CD4-positive, alpha-beta T cell treated with Interleukin-21 for 1 hour (primary cell): ENCODE data around the gene AGAP1.

Source experiments
- DNase-seq: peaks from one replicate; pipeline ENCODE4 v3.0.0-alpha.2; 2020

Gene AGAP1

DNA sequence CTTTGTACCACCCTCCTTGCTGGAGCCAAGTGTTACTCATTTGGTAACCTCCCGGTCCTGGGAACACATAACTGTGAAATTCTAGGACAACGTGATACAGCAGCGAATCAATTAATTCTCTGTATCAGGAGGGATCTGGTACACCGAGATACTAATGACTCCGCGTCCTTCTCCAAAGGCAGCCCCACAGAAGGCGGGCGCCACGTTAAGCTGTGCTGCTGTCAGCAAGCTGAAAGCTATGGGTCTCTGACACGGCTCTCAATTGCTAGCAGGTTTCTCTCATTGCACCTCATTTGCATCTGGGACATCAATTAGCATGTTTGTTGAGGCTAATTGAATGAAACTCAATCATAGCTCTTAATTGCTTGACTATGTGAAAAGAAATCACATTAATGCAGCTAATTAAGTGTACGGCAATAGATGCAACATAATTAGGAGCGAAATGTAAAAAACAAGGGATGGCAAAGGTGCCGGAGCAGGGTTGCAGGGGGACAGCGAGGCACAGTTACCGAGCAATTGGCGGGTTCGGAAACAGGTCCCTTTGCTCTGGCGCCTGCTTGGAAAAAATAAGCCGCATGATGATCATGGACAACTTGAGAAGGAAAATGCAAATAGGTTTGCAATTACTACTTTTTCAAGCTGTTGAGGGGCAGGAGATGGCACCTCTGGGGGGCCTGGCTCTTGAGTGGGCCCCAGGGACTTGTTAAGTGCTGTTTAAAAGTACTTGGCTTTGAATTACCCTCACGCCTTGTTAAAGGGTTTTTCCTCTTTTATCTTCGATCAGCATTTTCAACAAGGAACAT is 410.1 kb downstream of the AGAP1 start:
- no peak for DNase-seq

DNA sequence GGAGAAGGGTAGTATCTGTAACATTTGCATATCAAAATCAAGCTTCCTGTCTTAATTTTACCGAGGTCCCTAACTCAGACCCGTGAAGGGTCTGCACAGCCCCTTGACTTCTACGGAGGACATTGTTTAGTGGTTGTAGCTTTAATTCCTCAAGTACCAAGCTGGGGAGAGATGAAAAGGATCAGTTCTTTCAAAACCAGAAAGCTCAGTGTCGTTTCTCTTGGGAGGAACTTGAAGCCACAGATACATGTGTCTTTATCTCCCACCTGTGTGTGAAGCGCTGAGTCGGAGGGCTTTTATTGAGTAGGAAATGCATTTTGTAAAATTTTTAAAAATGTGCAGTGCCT is 410.7 kb downstream of the AGAP1 start:
- no peak for DNase-seq

DNA sequence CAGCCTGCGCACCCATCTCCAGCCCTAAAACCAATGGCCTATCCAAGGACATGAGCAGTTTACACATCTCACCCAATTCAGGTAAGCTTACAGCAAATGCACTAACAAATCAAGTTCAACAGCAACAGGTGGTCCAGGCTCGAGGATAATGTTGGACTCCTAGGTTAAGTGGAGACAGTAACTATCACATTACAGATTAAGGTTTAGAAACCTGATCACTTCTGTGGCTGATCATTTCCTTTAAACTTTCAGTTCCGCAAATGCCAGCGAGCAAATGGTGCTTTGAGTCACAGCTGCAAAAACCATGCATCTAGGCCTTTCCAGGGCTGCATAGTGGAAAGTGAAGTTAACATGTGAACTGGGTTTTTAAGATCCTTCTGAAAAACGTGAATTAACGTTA is 415.0 kb downstream of the AGAP1 start:
- no peak for DNase-seq

DNA sequence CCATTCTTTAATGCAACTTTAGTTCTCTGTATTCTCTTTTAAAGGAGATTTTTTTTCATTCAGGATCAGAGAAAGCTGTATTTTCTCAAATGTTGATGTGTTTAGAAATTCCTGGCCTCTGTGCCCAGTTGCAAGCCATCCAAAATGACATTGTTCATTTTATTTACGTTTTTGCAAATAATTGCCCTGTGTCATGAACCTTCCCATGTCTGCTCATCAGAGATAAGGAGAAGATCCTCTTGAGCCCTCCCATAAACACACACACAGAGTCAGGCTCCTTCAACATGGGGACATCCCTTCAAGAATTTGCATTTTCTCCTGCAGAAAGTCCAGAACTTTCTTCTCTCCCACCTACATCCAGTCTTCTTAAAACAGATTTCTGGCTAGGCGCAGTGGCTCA is 415.5 kb downstream of the AGAP1 start:
- no peak for DNase-seq

DNA sequence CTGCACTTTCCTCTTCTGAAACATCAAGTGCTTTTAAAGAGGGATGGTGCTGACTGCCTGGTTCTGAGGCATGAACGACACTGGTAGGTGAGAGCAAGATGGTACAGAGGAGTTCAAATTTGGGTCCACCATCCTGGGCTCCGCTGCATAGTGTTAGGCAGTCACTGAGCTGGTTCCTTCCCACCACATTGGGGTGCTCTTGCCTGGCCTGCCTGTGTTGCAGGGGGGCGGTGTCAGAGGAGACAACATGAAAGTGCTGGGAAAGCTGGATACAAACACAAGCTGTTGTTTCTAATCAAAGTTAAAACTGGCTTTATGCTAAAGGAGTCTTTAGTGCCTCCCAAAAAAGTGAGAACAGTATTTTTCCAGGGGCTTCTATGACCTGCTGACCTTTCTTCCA is 416.2 kb downstream of the AGAP1 start:
- DNase-seq = no peak

DNA sequence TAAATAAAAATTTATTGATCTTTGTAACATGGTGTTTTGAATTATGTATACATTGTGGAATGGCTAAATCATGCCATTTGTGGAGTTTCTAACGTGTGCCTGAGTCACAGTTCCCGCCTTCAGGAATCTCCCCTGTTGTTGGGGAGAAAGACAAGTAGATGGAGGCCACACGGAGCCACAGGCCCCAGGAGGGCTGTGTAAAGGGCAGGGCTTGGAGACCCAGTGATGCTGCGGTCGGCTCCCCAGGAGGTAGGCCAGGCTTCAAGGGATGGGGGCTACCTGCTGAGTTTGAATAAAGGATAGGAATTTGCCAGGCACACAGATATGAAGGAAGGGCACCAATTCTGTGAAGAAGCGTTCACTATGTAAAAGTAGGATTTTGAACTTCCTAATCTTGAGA is 417.3 kb downstream of the AGAP1 start:
- no peak for DNase-seq

DNA sequence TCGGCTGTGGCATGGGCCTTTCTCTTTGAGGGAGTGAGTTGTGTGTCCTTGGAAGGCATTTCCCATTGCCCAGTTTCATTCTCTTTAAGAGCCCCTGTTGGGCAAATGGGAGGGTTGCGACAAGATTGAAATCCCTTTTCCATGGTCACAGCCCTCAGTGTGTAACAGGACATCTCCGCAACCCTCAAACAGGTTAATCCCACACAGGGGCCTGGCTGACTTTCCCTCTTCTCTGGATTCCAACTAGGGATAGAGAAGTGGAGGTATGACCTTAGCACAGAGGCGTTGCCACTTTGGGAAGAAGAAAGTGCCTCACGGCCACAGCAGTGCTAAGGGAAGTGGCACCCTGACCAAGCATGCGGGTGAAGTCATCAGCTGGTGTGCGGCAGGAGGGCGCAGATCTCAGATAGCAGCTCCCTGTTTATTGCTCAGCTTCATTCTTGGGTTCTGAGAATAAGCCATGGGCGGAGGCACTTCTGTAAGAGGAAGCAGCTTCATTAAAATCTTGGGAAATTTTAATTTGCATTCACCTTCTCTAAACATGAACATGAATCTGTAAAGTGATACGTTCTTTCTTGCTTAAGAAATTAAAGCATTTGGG is 417.9 kb downstream of the AGAP1 start:
- DNase-seq = no peak

DNA sequence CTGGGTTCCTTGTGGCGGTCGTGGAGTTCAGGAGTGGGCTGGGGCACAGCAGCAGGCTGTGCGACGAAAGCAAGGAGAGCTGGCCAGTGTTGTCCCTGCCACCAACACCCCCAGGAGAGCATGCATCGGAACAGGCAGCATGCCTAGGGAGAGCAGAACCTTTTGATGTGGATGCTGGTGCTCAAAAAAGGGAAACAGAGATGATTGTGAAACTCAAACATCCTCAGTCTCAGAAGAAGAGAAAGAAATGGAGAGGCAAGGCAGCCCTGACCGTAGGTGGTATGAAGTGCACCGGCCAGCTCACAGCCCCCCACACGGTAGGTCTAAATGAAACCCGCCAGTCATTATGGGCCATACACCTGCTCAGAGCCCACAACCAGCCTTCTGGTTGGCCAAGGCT is 420.9 kb downstream of the AGAP1 start:
- no peak for DNase-seq

DNA sequence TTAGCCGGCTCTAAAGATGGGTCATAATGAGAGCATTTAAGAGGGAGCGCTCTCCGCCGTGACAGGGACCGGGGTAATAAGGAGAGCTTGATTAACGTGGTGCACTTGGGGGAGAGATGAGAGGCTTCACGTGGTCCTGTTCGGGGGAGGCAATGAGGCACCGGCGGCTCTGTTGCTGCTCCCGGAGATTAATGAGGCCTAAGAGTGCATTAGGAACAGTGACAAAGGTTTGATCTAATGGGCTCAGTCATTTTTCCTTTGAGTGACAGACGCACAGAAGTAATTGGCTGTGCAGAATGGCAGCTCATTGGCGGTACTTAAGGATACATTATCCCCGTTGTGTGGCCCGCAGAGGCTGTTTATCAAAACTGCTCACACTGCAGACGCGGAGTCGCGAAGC is 423.7 kb downstream of the AGAP1 start:
- no peak for DNase-seq

DNA sequence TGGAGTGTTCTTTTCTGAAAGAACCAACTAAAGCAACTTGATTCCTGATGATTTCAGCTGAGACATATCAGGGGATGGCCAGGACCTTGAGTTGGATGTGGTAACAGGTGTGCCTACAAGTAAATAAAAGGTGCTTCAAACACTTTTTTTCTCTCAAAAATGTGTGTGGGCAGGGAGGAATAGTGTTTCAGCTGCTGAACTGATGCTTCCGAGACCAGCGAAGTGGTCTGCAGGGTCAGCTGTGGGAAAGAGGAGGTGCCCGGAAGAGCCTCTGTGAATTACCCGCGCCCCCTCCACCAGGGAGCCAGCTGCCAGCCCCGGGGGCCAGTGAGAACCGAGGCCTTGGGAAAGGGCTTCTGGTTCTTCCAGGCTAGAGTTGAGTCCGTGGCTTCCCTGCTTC is 425.0 kb downstream of the AGAP1 start:
- no peak for DNase-seq

DNA sequence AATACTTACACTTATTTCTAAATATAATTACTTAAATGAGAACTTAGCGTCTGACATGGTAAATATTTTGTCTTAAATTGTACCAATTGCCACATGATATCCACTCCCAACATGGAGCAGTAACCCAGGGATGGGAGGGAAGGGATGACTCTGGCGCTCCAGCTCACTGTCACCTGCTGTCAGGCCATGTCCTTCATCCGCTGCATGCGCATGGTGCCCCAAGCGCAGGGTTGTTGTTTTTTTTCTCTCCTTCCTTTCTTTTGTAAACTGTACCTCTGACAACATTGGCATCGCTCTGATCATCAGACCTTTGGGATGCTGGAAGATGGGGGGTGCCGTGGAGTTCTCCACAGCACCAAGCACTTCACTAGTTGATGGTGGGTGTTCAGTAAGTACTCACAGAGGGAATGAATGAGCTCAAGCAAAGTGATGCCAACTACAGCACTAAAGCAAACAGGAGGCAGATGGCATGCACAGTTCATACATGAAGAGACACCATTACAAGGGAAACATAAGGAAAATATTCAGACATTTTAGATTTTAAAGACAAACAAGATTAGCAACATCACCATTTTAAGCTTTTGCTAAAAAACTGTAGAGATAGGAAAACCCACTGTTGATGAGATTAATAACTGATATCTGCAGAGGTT is 426.5 kb downstream of the AGAP1 start:
- DNase-seq = no peak

DNA sequence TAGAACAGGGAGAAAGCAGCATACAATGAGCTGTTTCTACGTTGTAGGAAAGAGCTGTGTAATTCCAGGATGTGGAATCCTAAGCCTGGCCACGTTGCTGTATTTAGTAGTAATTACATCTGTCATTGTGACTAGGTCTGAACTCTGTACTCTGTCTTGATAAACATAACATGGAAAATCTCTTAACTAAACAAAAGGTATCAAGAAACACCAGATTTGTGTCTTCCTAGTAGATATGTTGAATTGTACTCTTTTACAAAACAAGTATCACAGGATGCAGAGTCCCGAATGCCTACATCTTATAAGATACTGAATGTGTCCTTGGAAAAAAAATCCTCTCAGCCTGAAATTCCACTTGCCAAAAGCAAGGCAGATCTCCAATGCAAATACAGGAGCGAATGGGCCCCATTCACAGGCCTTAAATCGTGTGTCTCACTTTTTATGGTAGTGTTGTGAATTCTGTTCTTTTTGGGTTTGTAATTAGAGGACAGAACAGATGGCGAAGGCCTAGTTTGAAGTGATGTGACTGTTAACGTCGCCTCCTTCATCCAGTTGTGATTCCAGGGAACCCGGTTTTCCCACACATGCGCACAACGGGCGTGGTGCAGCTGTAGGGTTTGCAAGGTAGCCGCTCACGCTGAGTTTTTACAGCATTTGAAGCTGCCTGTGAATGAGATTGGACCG is 427.8 kb downstream of the AGAP1 start:
- DNase-seq = no peak

DNA sequence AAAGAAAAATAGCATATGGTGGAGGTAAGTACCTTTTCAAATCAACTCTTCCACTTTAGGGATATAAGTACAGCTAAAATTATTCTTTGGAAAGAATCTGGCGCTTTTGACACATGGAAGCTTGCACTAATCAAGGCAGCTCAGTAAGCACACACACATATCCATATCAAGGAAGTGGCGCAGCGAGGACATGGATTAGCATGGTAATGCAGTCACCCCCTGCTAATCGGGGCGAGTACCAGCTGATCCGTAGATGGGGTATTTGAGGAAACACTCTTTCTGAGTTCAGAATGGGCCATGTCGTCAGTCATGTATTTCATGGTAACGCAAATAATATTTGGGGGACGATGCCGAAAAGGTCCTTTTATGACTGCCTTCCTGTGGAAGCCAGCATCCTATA is 429.0 kb downstream of the AGAP1 start:
- DNase-seq = no peak

DNA sequence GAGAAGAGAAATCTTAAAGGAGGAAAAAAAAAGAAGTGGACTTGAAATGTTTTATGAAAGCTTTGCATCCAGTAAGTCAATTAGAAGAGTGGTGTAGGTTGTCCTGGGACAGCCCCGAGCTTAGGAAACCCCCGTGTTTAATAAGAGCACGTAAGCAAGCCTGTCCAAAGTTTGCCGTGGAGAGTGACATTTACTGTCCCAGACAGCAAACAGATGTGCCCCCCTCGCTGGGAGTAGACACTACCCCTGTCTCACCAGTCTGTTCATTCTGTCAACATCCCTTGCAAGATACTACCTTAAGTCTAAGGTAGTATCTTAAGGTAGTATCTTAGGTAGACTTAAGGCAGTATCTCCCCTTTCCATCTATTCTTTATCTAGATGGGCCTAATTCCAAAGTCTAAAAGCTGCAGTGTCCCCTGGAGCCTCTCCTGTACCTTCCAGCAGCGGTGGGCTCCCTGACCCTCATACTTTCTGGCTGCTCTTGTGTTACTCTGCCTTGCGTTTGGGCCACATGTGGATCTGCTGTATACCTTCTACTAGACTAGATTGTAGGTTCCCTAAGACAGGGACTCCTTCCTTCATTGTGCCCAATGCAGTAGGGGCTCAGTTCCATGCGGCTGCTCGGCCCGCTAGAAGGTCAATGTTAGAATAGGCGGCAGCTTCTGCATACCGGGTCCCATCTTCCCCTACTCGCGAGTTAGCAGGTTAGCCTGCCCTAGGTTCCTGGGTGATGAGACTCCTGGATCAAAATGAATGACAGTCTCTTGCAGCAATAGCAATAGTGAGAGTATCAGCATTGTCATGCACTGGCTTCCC is 430.2 kb downstream of the AGAP1 start:
- DNase-seq = no peak

DNA sequence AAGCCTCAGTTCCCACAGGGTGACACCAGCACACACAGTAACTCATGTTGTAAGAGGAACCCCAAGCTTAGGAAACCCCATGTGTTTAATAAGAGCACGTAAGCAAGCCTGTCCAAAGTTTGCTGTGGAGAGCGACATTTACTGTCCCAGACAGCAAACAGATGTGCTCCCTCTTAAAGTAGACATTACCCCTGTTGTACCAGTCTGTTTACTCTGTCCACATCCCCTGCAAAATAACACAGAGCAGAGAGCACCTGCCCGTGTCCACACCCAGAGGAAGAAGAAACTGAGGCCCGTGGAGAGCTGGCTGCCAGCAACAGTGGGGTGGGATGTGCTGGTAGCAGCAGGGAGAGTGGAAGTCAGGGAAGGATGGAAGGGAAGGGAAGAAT is 430.8 kb downstream of the AGAP1 start:
- no peak for DNase-seq

DNA sequence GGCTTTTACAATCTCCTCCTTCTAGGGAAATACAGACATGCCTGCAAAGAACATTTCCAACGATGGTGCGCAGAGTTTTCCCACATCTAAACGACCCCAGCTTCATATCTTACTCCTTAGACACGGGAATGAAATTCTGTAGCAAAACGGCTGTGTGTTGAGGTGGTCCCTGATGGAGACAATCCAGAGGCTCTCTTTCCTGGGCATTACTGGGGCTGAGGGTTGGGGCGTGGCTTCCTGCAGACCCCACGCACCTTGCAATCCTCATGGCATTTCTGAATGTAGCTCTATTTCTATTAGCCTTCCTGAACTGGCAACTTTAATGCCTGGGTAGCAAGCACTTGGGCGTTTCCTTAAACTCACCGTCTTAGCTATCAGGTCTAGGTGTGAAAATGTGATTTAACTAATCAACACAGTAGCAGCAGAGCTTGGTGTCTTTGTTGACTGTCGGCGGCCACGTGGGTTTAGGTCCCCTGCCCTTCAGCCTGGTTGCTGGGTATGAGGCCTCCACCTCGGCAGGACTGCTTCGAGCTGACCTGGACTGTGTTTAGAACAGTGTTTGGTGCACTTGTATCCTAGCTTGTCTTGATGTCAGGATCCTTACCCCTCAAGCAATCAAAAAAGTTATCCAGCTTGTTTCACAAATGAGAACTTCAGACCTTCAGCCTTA is 431.5 kb downstream of the AGAP1 start:
- DNase-seq = no peak

DNA sequence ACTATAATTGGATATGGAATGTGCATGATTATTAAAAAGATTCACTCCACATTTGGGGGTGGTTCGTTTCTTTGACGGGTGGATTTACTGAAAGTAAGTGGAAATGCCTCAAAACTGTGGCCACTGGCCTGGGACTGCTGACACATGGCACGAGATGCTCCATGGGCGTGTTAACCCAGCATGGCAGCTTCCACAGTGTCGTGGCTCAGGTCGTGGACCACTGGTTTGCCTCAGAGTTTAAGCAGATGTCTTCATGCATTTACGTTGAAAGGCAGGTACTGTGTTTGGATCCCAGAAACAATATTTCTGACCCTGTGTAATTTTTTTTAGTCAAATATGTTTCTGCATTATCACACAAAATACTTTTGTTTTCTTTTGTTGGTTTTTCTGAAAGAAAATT is 432.4 kb downstream of the AGAP1 start:
- no peak for DNase-seq

DNA sequence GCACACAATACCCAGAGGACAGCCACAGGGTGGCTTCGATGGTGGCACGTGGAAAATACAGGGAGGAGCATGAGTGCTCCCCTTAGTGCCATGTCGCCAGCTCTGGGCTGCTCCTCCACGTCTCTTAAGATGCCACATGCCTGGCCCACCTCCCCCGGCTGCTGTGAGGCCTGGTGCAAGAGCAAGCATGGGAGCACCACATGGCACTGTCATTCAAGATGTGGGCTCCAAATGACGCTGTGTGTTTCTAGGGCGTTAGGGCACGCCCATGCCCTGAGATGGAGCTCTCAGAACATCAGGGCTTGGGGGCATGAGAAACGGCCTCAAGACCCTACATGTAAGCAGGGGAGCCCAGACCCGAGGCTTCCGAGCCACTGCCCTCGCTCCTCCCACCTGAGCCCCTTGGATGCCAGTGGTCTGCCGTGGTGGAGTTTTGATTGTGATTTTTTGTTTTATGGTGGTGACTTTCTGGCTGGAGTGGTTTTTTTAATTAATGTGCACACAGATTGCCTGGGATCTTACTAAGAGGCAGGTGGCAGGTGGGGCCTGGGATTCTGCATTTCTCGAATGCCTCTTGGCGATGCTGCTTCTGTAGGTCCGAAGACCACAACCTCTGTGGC is 435.0 kb downstream of the AGAP1 start:
- no peak for DNase-seq

DNA sequence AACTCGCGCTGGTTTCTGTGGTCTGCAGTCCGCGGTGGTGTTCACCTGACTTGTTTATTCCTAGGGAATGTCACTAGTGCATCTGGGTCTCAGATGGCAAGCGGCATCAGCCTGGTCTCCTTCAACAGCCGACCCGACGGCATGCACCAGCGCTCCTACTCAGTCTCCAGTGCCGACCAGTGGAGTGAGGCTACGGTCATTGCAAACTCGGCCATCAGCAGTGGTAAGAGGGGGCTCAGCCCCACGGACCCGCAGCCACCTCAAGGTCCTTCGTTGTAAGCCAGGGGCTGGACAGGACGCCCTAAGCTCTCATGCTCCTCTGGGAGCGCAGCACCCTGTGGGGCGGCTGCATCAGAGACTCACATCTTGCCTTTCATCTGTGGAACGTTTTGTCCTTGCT is 436.9 kb downstream of the AGAP1 start:
- no peak for DNase-seq

DNA sequence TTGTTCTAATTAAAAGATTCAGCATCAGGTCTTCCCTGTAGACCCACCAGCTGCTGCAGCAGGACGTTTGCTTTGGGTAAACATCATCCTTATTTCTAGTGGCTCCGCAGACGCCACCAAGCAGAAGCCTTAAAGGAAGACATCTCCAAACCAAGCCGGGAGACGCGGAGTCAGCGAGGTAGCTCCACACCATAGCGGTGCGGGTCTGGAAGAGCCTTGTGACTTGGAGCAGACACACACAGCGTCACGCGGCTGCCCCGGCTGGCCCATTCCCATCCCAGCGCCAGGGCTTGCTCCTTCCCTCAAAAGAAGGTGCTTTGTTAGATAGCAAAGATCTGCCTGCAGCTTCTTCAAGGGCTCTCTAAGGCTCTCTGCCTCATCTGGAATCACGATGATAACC is 437.8 kb downstream of the AGAP1 start:
- DNase-seq = no peak

DNA sequence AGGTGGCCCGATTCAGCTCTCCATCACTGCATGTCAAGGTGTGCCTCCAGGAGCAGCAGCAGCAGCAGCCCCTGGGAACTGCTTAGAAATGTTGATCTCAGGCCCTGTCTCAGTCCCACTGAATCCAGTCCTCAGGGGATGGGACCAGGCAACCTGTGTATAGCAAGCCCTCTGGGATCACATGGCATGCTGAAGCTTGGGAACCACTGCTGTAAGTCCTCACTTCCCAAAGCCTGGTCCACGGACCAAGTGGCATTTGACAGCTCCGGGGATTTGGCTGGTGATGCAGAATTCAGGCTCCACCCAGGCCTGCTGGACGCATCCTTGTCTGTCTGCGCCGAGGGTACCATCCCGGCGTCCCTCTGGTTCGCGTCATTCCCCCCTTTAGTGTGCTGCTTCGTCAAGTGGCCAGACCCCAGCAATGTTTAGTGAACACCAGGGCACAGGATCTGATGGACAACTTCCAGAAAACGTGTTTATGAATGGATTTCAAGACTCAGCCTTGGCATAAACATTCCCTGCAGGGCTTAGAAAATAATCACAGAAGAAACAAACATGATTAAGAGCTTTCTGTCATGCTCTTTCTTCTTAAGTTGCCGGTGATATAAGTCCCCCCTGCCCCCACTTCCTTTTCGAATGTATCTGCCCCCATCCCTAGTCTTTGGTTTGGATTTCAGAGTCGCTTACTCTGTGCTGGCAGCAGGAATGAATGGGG is 440.4 kb downstream of the AGAP1 start:
- no peak for DNase-seq
